GM18873 (cell line): ENCODE data around the gene CDK4.

ENCODE experiments used
- ATAC-seq: cut with Tn5 transposase; IDR thresholded peaks from one replicate; pipeline ENCODE4 v1.9.1; 2021; ENCODE audit warnings: mild to moderate bottlenecking, moderate library complexity, moderate number of reproducible peaks; ENCODE audit not compliant: unreplicated experiment, low FRiP score

CDK4 gene

DNA sequence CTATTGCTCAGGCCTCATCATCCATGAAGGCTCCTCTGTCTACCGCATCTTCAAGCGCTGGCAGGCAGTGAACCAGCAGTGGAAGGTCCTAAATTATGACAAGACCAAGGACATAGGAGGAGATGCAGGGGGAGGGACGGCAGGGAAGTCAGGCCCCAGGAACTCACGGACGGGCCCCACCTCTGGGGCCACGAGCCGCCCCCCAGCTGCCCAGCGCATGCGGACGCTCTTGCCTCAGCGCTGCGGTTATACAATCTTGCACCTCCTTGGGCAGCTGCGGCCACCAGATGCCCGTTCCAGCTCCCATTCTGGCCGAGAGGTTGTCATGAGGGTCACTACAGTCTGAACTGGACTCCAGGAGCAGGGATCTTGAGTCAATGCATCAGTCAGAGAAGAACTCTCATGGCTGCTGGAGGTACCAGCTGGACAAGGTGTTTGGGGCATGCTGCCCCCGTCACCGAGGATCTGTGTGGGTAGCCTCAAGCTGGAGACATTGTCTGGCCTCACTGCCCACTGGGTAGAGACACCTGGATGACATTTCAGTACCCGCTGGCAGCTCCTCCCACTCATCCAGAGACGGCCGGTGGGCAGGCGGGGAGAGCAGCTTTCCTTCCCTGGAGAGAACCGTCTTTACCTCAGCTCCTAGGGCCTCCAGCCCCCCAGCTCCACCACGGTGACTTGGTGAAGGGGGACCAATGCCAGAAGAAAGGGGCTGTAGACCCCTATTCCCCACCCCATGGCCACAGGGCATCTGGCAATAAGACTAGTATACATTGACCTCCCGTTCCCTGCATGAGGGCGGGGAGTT is 6.6 kb upstream of the CDK4 start:
- no peak for ATAC-seq

DNA sequence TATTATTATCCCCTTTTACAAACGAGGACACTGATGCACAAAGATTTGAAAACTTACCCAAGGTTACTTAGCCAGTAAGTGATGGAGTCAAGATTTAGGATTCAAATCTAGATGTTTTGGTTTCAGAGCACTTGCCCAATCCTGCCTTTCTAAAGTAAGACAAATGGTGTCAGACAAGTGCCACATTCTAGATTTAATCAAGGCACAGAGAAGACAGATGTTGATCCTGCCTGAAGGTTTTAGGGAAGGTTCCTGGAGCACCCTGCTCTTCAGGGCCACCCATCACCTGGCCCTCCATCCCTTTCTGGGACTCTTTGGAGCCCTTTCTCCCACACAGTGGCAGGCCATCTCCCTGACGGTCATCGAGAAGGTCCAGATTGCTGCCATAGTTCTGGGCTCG is 5.7 kb upstream of the CDK4 start:
- no peak for ATAC-seq

DNA sequence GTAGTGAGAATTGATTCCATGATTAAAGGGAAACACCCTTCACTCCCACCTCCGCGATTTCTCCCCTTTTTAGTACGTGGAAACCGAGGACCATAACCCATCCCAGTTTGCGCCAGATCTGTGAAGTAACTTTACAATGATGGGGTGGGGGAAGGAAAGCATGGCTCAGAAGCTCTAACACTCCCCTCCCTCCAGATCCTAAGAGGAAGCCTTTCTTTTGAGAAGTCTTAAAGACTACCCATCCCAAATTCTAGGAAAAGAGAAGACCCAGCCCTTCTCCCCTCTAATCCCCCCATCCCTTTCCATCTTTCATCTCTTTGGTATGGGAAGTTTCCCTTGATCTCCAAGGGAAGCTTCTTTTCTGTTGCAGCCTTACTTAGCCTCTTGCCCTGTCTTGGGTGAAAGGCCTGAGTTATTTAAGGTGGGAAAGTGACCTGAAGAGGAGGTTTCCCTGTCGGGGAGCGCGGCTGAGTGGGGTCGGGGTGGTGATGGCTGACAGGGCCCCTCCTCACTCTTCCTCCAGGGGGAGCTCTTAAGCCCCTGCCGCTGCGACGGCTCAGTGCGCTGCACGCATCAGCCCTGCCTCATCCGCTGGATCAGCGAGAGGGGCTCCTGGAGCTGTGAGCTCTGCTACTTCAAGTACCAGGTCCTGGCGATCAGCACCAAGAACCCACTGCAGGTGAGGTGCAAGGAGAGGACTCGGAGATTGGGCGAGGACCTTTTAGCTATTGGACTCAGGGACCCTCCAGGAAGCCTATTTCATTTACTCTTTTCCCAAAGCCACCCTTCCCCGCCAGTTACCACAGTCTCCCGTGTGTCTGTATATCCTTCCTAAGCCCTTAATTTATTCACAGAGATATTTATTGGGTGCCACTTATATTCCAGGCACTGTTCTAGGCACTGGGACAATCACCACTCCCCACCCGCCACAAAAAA is 4.6 kb upstream of the CDK4 start:
- ATAC-seq: no peak

DNA sequence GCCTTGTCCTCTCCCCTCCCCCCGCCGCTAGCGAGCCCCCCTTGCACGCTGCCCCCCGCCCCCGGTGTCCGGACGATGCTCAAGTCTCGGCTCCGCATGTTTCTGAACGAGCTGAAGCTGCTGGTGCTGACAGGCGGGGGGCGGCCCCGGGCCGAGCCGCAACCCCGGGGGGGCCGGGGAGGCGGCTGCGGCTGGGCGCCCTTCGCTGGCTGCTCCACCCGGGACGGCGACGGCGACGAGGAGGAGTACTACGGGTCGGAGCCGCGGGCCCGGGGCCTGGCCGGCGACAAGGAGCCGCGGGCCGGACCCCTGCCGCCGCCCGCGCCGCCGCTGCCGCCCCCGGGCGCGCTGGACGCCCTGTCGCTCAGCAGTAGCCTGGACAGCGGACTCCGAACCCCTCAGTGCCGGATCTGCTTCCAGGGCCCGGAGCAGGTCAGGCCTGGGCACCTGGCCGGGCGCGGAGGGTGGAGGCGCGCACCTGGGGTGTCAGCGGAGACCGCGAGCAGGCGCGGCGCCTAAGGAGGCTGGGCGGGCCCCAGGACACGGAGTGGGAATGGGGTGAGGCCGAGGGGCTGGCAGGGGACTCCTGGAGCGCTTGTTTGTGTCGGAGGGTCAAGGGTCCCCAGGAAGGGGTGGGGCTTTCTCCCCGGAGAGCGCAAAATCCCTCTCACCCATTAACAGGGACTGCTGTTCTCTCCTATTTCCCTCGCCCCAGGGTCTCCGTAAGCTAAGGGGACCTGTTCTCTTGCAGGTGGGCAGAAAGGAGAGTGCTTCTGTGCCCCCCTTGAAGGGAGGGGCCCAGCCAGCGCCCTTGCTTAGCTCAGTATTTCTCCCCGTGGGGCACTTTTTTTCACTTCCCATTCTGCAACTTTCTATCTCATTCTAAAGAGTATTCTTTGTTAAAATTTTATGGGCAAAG is 3.6 kb upstream of the CDK4 start:
- no peak for ATAC-seq

DNA sequence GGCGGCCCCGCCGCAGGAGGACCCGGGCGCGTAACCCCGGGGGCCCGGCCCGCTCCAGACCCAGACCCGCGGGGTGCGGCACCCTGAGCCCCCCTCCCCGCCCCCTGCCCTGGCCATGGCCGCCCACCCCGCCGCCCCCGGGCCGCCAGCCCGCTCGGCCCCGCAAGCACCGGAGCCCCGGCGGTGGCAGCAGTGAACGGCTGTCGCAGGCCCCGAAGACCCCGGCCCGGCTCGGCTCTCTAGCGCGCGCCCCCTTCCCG is 3.0 kb upstream of the CDK4 start:
- ATAC-seq: no peak

DNA sequence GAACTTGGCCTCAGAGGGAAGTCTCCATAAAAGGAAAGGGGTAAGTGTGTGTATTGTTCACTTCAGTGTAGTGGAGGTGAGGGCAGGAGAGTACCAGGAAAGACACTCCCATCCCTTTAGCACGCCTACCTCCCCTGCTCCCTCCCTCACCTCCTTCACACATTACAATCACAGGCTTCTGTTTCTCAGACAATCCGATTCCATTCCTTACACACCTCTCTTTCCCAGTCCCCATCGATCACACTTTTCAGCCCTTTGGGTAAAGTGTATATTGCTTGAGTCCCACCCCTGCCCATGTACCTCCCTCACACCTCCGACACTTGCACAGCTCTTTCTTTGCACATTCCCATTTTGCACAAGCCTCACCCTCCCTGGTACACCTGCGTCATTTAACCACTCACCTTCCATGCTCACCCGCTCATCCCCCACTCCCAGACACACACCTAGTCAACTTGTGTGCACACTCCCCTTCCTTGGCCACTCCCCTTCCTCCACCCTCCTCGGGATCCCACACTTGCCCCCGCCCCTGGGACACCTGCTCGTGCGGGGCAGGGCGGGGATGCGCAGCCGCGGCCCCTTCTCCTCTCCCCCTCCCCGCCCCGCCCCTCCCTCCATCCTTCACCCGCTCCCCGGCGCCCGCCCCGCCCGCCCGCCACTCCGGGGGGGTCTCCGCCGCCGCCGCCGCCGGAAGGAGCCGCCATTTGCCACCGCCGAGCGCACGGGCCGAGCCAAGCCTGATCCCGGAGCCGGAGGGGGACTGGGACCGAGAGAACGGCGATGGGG is 2.5 kb upstream of the CDK4 start, which contains the start of gene MARCHF9:
Gene MARCHF9 (plus strand): TSS at position 693 of the 783 bp plus-strand sequence. CDS start 426 bp downstream, outside the sequence.
- no peak for ATAC-seq

DNA sequence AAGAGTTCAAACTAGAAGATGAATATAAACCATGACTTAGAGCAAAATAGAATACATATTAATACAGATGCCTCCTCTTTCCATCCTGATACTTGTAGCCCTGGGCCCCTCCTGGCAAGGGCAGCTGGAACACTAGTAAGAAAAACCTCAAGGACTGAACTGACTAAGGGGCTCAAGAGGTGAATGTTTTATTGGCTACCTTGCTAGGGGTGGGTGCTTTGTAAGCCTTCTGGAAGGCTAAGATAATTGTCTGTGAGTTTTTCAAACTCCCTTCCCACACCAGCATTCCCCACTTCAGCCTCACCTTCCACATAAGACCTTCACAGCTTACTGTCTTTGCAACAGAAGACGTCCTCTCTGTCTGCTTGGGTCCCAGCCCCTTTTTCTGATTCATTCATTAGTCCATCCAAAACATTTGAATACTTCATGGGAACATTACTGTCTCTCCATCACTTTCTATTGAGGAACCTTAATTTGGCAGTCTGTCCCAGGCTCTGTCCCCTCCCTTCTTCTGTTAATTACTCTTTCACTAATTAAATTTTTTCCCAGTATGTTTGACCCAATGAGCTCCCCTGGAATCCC is 1.7 kb upstream of the CDK4 start:
- ATAC-seq: no peak

DNA sequence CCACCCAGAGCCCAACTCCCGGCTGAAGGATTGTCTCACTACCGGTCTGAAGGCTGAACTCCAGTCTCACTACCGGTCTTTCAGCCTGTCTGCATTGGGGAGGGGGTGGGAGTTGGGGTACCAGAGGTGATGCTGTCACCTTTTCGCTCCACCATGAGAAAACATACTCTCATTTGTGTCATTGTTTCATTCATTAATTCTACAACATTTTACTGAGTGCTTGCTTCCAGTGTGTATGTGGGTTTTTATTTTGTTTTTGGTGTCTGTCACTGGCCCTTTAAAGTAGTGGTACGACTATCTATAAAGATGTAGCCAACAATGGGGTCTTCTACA is 524 bp upstream of the CDK4 start:
- ATAC-seq: no peak

DNA sequence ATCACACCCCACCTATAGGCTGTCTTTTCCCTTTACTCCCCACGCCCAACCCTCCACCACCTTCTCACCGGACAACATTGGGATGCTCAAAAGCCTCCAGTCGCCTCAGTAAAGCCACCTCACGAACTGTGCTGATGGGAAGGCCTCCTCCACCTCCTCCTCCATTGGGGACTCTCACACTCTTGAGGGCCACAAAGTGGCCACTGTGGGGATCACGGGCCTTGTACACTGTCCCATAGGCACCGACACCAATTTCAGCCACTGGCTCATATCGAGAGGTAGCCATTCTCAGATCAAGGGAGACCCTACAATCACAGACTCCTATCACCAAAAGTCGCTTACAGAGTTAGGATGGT is 700 bp downstream of the CDK4 start:
- ATAC-seq: no peak

DNA sequence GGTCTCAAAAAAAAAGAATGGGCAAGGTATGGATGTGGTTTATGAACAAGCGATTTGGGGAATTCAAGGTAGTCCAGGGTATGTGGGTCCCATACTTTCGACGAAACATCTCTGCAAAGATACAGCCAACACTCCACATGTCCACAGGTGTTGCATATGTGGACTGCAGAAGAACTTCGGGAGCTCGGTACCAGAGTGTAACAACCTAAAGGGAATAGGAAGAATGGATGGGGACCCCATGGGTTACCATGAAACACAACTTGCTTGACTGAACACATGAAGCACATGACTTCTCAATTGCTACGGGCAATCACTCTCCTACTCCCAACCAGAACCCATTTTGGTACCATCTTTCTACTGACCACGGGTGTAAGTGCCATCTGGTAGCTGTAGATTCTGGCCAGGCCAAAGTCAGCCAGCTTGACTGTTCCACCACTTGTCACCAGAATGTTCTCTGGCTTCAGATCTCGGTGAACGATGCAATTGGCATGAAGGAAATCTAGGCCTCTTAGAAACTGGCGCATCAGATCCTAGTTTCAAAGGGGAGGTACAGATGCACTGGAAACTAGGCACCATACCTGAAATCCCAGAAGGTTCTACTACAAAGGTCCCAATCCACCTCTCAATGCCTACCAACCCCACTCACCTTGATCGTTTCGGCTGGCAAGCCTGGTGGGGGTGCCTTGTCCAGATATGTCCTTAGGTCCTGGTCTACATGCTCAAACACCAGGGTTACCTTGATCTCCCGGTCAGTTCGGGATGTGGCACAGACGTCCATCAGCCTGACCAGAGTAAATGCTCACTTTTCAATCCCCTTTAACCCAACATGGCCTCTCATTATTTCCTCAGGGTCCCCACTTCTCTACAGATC is 1.3 kb downstream of the CDK4 start:
- no peak for ATAC-seq

DNA sequence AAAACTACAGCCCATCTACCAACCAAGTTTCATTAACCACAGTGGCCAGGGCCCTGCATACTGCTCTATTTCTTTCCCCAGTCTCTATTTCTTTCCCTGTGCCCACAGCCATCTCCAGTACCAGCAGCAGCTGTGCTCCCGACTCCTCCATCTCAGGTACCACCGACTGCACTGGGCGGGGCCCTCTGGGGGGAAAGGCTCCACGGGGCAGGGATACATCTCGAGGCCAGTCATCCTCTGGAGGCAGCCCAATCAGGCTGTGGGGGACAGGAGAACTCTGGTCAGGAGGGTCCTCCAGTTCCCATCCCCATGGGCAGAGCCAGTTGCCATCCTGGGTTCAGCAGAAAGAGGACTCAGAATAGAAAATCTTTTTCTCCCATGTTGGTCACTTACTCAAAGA is 3.0 kb downstream of the CDK4 start:
- no peak for ATAC-seq

DNA sequence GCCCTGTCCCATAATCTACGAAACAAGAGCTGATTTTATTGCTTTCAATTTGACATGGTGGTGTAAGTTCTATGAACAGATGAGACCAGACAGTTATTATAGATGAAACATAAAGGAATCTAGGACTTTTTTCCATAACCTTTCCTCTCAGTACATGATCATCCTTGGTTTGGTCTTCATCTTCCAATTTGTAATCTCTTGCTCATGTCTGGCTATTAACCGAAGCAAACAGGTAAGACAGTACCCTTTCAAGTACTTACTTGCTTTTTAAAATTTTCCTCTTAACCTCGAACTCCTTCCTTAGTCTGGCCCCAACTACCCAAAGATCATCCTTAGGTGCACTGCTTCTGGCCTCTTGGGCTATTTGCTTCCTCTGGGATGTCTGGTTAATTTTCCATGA is 6.1 kb downstream of the CDK4 start:
- no peak for ATAC-seq

DNA sequence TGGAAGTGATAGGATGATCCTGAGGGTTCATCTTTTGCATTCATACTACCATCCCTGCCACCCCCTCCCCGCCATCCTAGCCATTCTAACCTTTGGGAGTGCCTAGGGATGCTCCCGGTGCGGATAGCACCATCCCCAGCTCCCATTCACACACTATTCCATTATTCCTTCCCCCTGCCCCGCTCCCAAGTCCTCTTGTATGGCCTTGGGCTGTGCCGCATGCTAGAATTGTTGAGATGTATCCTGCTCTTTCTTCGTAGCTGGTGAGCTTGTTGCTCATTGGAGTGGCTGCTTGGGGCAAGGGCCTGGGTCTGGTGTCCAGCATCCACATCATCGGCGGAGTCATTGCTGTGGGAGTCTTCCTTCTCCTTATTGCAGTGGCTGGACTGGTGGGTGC is 6.6 kb downstream of the CDK4 start:
- no peak for ATAC-seq

DNA sequence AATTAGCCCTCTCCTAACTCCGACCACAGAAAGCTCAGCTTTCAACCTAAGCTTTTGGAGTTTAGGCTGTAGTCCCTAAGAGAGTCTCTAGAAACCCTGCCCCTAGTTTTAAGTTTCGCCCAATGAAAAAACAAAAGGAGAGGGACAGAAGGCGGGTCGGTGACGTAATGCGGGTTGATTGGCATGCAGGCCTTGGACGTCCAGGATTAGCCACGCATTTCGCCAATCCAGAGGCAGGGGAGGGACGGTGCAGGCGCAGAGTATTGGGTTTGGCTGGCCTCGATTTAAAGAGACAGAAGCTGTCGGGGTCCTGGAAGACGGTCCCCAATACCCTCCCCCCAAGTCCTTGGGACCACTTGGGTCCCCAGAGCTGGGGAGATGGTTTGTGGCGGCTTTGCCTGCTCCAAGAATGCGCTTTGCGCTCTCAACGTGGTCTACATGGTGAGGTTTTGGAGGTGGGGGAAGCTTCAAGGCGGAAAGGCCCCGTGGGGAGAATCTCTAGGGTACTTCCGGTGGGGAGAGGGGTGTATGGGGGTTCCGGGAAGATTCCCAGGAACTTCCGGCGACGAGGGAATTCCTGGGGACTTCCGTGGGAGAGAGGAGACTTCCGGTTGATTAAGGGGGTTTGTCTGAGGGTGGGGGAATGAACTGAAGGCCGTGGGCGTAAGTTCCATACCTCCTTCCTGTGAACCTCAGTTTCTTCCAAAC is 7.2 kb downstream of the CDK4 start, which contains the start of gene TSPAN31:
Gene TSPAN31 (plus strand): TSS at position 263 of the 708 bp plus-strand sequence. CDS start 116 bp downstream, at position 379.
- ATAC-seq: peak; percentile 79

DNA sequence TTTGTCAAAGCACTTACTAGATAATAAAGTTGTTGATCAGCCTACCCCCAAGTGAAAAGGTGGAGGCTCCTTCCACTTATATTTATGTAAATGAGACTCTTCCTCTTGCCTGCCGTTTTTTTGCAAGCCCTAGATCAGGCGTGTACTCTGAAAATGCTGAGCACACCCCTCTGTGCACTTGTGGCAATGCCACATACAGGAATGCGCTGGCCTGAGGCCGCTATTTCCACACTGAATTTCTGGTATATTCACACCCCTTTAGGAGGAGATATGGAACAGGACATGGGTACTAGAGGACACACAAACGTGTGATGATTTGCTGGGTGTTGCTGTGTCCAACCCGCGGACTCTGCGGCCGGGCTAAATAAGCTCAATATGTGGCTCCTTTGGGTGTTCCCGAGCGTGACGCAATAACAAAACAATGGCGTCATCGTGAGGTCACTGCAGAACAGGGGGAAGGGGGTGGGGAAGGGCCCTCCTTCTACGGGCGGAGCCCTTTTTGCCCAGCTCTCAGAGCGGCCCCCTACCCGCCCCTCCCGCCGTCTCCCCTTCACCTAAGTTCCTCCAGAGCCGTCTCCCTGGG is 7.8 kb downstream of the CDK4 start:
- ATAC-seq: peak; percentile 18

DNA sequence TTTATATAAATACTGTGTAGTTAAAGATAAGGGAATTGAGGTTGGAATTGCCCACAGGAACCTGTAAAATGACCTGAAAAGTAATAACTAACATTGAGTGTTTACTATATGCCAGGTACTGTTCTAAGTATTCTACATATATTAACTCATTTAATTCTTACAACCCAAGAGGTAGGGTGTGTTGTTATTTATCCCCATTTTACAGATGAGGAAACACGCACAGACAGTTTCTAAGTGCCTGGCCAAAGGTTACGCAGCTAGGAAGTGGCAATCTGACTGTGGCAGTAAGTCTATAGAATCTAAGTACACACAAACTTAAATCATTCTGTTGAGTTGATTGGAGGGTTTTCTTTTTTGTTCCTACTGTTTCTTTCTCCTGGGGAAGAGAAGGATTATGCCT is 8.3 kb downstream of the CDK4 start:
- no peak for ATAC-seq

DNA sequence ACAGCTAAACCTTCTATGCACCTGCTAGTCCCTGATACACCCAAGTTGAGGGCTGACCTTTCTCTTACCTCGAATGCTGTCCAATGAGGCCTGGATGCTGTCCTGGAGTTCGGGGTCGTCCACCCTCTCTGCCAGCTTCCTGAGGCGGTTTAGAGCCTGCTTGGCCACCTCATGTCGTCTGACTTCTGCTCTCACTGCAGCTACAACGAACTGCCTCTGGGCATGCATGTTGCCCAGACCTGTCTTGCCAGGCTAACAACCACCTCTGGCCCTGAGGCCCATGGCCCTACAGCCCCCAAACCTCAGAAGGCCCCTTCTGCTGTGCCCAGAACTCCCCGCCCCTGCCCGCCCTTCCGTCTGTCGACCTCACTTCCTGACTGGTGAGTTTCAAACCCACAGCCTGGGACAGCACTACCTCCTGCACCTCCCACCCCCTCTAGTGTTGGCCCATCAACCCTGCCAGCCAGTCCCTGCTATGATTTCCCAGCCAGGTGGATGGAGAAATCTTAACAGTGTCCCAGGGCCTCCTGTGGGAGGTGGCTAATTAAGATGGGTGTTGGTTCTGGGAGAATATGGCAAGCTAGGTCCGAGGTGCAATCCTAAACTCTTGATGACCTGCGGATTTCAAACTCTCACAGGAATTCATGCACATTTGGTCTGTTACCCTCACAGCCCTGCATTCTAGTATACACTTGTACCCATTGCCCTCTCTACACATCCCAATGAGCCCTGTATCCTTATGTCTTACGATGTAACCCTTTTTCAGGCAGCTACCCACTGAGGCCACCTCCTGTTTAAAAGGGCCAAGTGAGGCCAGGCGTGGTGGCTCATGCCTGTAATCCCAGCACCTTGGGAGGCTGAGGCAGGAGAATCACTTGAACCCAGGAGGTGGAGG is 10.0 kb downstream of the CDK4 start:
- peak; percentile 54 for ATAC-seq
